CD8-positive, alpha-beta memory T cell (primary cell): ENCODE data around the gene GPX5. TPM values are rescaled to one million over a fixed set of nuclear protein-coding genes. Genes with fewer than 3 reads are reported as not detected.

Experiments used
- CTCF ChIA-PET: fragments of 350-600 bp; sonication (Branson Sonifier 250); formaldehyde crosslinking; loops from one replicate; lab custom pipeline; 2021; ENCODE audit warnings: antibody characterized with exemption; lab: Charles Lee
- POLR2A ChIA-PET: fragments of 350-600 bp; sonication (Branson Sonifier 250); formaldehyde crosslinking; loops from one replicate; lab custom pipeline; 2021; ENCODE audit warnings: antibody characterized with exemption; lab: Charles Lee
- DNase-seq, 5 donors: peaks; one replicate each; pipeline versions ENCODE4 v3.0.0 to v3.0.0-alpha.2; 2020 to 2022; ENCODE audit warnings: mixed read lengths in 1 of 5
- H3K27ac ChIP-seq: one replicate; pipeline ENCODE4 v1.7.0; 2013; ENCODE audit warnings: low read depth, mild to moderate bottlenecking, low read length, moderate library complexity
- H3K27me3 ChIP-seq: 2 replicates; pipeline ENCODE4 v1.7.0; 2013; ENCODE audit warnings: low read length, mild to moderate bottlenecking; ENCODE audit not compliant: insufficient read depth, poor library complexity, severe bottlenecking
- H3K36me3 ChIP-seq: 2 replicates; pipeline ENCODE4 v1.7.0; 2013; ENCODE audit warnings: mild to moderate bottlenecking, low read length, moderate library complexity; ENCODE audit not compliant: insufficient read depth
- H3K4me1 ChIP-seq: 2 replicates; pipeline ENCODE4 v1.7.0; 2013; ENCODE audit warnings: mild to moderate bottlenecking, low read length, moderate library complexity; ENCODE audit not compliant: insufficient read depth
- H3K4me3 ChIP-seq: 2 replicates; pipeline ENCODE4 v1.7.0; 2013; ENCODE audit warnings: mild to moderate bottlenecking, low read length
- H3K9me3 ChIP-seq: 2 replicates; pipeline ENCODE4 v1.7.0; 2013; ENCODE audit warnings: mild to moderate bottlenecking, low read length
- H3K27ac Mint-ChIP-seq, 8 donors: one replicate each; pipeline ENCODE4 v1.8.0; 2020 to 2021; ENCODE audit warnings: mixed read lengths in 8 of 8, mild to moderate bottlenecking in 6 of 8, inconsistent platforms in 3 of 8, moderate library complexity in 3 of 8
- H3K27me3 Mint-ChIP-seq, 2 donors: one replicate each; pipeline ENCODE4 v1.8.0; 2020 to 2021; ENCODE audit warnings: mixed read lengths in 2 of 2, mild to moderate bottlenecking in 1 of 2, moderate library complexity in 1 of 2
- H3K36me3 Mint-ChIP-seq, 3 donors: one replicate each; pipeline ENCODE4 v1.8.0; 2020 to 2021; ENCODE audit warnings: mixed read lengths in 3 of 3, inconsistent platforms in 1 of 3, mild to moderate bottlenecking in 1 of 3
- H3K4me1 Mint-ChIP-seq, 3 donors: one replicate each; pipeline ENCODE4 v1.8.0; 2020 to 2021; ENCODE audit warnings: mixed read lengths in 3 of 3, inconsistent platforms in 1 of 3, mild to moderate bottlenecking in 1 of 3
- H3K4me3 Mint-ChIP-seq, 7 donors: one replicate each; pipeline ENCODE4 v1.8.0; 2020 to 2021; ENCODE audit warnings: mixed read lengths in 7 of 7, mild to moderate bottlenecking in 6 of 7, moderate library complexity in 4 of 7, inconsistent platforms in 2 of 7
- H3K9me3 Mint-ChIP-seq, 5 donors: one replicate each; pipeline ENCODE4 v1.8.0; 2020 to 2022; ENCODE audit warnings: mixed read lengths in 5 of 5, mild to moderate bottlenecking in 3 of 5, moderate library complexity in 2 of 5, inconsistent platforms in 1 of 5
- polyA plus RNA-seq: library from polyadenylated mRNA; unstranded; fragments of 300-500 nt; fragmentation: Illumina TruSeq; gene quantifications from one replicate; pipeline ENCODE4 v1.2.3, GENCODE V29; 2021
- total RNA-seq, 2 experiments: library from RNA; stranded (reverse); gene quantifications; one replicate each; pipeline ENCODE4 v1.2.3, GENCODE V29; 2021

GPX5 gene
- not detected for total RNA-seq
- 0.84 TPM for polyA plus RNA-seq

- POLR2A ChIA-PET: interaction anchor here (0.8 kb wide), 1 partner anchor 632 kb away, joined by 3 read pairs; no protein-coding TSS in a partner anchor
- CTCF ChIA-PET: no interaction called here
- H3K36me3 Mint-ChIP-seq: no peaks in the 10 kb centered on the region
- no peaks in the 10 kb centered on the region for H3K9me3 Mint-ChIP-seq
- no peak within 1 kb of the TSS for H3K4me3 Mint-ChIP-seq
- peak within 1 kb of the TSS in 1 of 8 donors; percentile 40 for H3K27ac Mint-ChIP-seq
- Histone ChIP-seq H3K36me3 (no peaks in the 10 kb centered on the region), H3K27ac (no peak within 1 kb of the TSS), H3K4me3 (no peak within 1 kb of the TSS), H3K27me3 (peaks cover 6% of the 10 kb centered on the region), H3K4me1 (peaks cover 24% of the 10 kb centered on the region), H3K9me3 (no peaks in the 10 kb centered on the region)
- peaks cover 3 to 19% (median 12%) of the 10 kb centered on the region in 3 donors for H3K4me1 Mint-ChIP-seq
- H3K27me3 Mint-ChIP-seq: peaks cover 28 to 80% of the 10 kb centered on the region in 2 donors
- DNase-seq: peak in 1 of 5 donors; percentile 36
Observed at GRCh38 chr6:28525496-28526039, at the start of gene GPX5. GPX5 (plus strand) TSS chr6:28525881; CDS start chr6:28526014, 133 bp downstream.

GRCh38 chr6:28478518-28478917 is 47.2 kb upstream of the GPX5 start:
- H3K4me1 Mint-ChIP-seq: peaks cover 0 to 3% (median 0%) of the 10 kb centered on the region in 3 donors
- no peak overlapping the region for H3K4me3 Mint-ChIP-seq
- no peak overlapping the region for H3K27ac ChIP-seq
- H3K36me3 Mint-ChIP-seq: no peaks in the 10 kb centered on the region
- peaks cover 8% of the 10 kb centered on the region for H3K27me3 ChIP-seq
- POLR2A ChIA-PET: no interaction called here
- no peak overlapping the region for H3K27ac Mint-ChIP-seq
- H3K9me3 Mint-ChIP-seq: peaks cover 0 to 2% (median 0%) of the 10 kb centered on the region in 5 donors
- H3K4me3 ChIP-seq: no peak overlapping the region
- DNase-seq: no peak
- CTCF ChIA-PET: no interaction called here
- H3K27me3 Mint-ChIP-seq: peaks cover 34 to 81% of the 10 kb centered on the region in 2 donors
- H3K9me3 ChIP-seq: no peaks in the 10 kb centered on the region
- no peaks in the 10 kb centered on the region for H3K36me3 ChIP-seq
- no peaks in the 10 kb centered on the region for H3K4me1 ChIP-seq

- POLR2A ChIA-PET: no interaction called here
- H3K27ac Mint-ChIP-seq: no peak overlapping the region
- H3K4me1 Mint-ChIP-seq: no peaks in the 10 kb centered on the region
Observed at GRCh38 chr6:28480253-28480932, 45.3 kb upstream of the GPX5 start.

GRCh38 chr6:28485482-28485881 is 40.2 kb upstream of the GPX5 start:
- Histone ChIP-seq H3K4me1 (peaks cover 9% of the 10 kb centered on the region), H3K27ac (no peak overlapping the region), H3K36me3 (no peaks in the 10 kb centered on the region), H3K27me3 (peaks cover 14% of the 10 kb centered on the region), H3K4me3 (no peak overlapping the region), H3K9me3 (no peaks in the 10 kb centered on the region)
- Mint-ChIP-seq H3K27me3 (peaks cover 29 to 76% of the 10 kb centered on the region in 2 donors), H3K4me1 (peaks cover 8 to 13% (median 12%) of the 10 kb centered on the region in 3 donors), H3K36me3 (peaks cover 0 to 4% (median 0%) of the 10 kb centered on the region in 3 donors), H3K4me3 (no peak overlapping the region), H3K9me3 (peaks cover 2 to 5% (median 5%) of the 10 kb centered on the region in 5 donors), H3K27ac (no peak overlapping the region)
- ChIA-PET CTCF (no interaction called here), POLR2A (no interaction called here)
- DNase-seq: no peak

More at GRCh38 chr6:28480253-28480932, 45.3 kb upstream of the GPX5 start:
- Histone ChIP-seq H3K9me3 (no peaks in the 10 kb centered on the region), H3K27ac (peak overlapping the region; percentile 22), H3K4me1 (no peaks in the 10 kb centered on the region), H3K27me3 (no peaks in the 10 kb centered on the region), H3K36me3 (no peaks in the 10 kb centered on the region), H3K4me3 (no peak overlapping the region)
- no peak overlapping the region for H3K4me3 Mint-ChIP-seq
- no peaks in the 10 kb centered on the region for H3K9me3 Mint-ChIP-seq
- H3K27me3 Mint-ChIP-seq: peaks cover 32 to 71% of the 10 kb centered on the region in 2 donors
- CTCF ChIA-PET: no interaction called here
- no peak for DNase-seq
- H3K36me3 Mint-ChIP-seq: peaks cover 0 to 3% (median 0%) of the 10 kb centered on the region in 3 donors

GRCh38 chr6:28486533-28486932 is 39.1 kb upstream of the GPX5 start:
- Mint-ChIP-seq H3K9me3 (peaks cover 2 to 5% (median 5%) of the 10 kb centered on the region in 5 donors), H3K36me3 (peaks cover 0 to 4% (median 0%) of the 10 kb centered on the region in 3 donors)

GRCh38 chr6:28486988-28487742 is 38.5 kb upstream of the GPX5 start:
- Mint-ChIP-seq H3K4me1 (peaks cover 14 to 15% (median 15%) of the 10 kb centered on the region in 3 donors), H3K36me3 (peaks cover 0 to 4% (median 0%) of the 10 kb centered on the region in 3 donors), H3K27me3 (peaks cover 40 to 78% of the 10 kb centered on the region in 2 donors), H3K4me3 (no peak overlapping the region), H3K9me3 (peaks cover 2 to 5% (median 5%) of the 10 kb centered on the region in 5 donors), H3K27ac (no peak overlapping the region)
- no peaks in the 10 kb centered on the region for H3K9me3 ChIP-seq
- peaks cover 10% of the 10 kb centered on the region for H3K4me1 ChIP-seq
- DNase-seq: no peak
- ChIA-PET CTCF (no interaction called here), POLR2A (no interaction called here)
- no peak overlapping the region for H3K4me3 ChIP-seq
- H3K36me3 ChIP-seq: no peaks in the 10 kb centered on the region
- H3K27ac ChIP-seq: no peak overlapping the region
- peaks cover 15% of the 10 kb centered on the region for H3K27me3 ChIP-seq

More at GRCh38 chr6:28486533-28486932, 39.1 kb upstream of the GPX5 start:
- no peak for DNase-seq
- Mint-ChIP-seq H3K27me3 (peaks cover 34 to 75% of the 10 kb centered on the region in 2 donors), H3K4me1 (peaks cover 12 to 15% (median 15%) of the 10 kb centered on the region in 3 donors), H3K4me3 (no peak overlapping the region), H3K27ac (no peak overlapping the region)
- no peaks in the 10 kb centered on the region for H3K36me3 ChIP-seq
- H3K9me3 ChIP-seq: no peaks in the 10 kb centered on the region
- H3K4me1 ChIP-seq: peaks cover 10% of the 10 kb centered on the region
- H3K27ac ChIP-seq: no peak overlapping the region
- POLR2A ChIA-PET: no interaction called here
- CTCF ChIA-PET: no interaction called here
- peaks cover 15% of the 10 kb centered on the region for H3K27me3 ChIP-seq
- H3K4me3 ChIP-seq: no peak overlapping the region

GRCh38 chr6:28488916-28489365 is 36.7 kb upstream of the GPX5 start:
- DNase-seq: peak in 1 of 5 donors; percentile 45
- peak overlapping the region; percentile 75 for H3K27ac ChIP-seq
- peak overlapping the region; percentile 12 for H3K4me3 ChIP-seq
- ChIA-PET POLR2A (interaction anchor here (0.6 kb wide), 1 partner anchor 1139 kb away, joined by 3 read pairs; no protein-coding TSS in a partner anchor), CTCF (no interaction called here)
- Mint-ChIP-seq H3K36me3 (peaks cover 0 to 4% (median 0%) of the 10 kb centered on the region in 3 donors), H3K4me1 (peaks cover 14 to 15% (median 15%) of the 10 kb centered on the region in 3 donors), H3K27me3 (peaks cover 38 to 80% of the 10 kb centered on the region in 2 donors), H3K9me3 (peaks cover 2 to 5% (median 5%) of the 10 kb centered on the region in 5 donors), H3K27ac (no peak overlapping the region), H3K4me3 (peak overlapping the region in 5 of 7 donors; percentile 20 to 83 (median 37))
- H3K9me3 ChIP-seq: no peaks in the 10 kb centered on the region
- no peaks in the 10 kb centered on the region for H3K36me3 ChIP-seq
- peaks cover 10% of the 10 kb centered on the region for H3K4me1 ChIP-seq
- H3K27me3 ChIP-seq: peaks cover 15% of the 10 kb centered on the region
